HG03196 (cell line): Measurements from ENCODE around the gene DSN1.

ENCODE experiments used
- ATAC-seq: cut with Tn5 transposase; IDR thresholded peaks from one replicate; pipeline ENCODE4 v1.9.1; 2021; ENCODE audit not compliant: unreplicated experiment

DSN1 gene

GRCh38 chr20:36758276-36758675 is 15.3 kb downstream of the DSN1 start:
- ATAC-seq = no peak

DNA sequence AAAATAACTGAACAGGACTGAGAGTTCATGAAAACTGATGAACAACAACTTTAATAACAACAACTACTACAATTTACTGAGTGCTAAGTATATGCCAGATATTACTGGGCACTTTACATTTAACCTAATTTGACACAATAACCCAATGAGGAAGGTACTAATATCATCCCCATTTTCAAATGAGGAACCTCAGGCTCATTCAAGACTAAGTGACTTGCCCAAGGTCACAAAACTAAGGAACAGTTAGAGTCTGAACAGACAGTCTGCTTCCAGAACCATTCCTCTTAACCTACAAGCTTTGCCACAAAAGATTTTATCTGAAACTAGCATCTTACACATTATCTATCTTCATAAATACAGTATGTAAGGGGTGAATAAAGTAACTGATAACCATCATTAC is 17.1 kb downstream of the DSN1 start:
- no peak for ATAC-seq

DNA sequence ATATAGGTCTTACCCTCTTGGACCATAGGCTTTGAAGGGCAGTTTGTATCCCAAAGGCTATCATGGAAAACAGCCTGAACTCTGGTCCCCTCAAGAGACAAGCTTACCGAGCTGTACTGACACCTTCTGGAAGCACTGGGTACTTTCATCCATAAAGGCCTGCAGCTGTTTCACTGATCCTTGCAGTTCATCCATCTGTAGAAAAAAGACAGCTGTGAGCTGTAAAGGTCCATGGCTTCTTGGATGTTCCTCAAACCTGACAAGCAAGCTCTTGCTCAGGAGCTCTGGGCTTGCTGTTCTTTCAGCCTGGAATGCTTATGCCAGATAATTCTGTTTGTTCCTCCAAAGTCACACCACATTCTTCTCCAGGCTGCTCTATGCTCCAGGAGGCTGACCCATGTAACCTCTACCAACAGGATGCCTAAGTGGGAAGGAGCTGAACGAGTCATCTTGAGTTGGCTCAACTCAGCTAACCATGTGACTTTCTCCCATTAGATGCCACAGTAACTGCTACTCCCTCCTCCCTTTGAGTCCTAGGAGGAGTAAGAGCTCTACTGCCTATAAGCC is 18.8 kb downstream of the DSN1 start:
- ATAC-seq = no peak

DNA sequence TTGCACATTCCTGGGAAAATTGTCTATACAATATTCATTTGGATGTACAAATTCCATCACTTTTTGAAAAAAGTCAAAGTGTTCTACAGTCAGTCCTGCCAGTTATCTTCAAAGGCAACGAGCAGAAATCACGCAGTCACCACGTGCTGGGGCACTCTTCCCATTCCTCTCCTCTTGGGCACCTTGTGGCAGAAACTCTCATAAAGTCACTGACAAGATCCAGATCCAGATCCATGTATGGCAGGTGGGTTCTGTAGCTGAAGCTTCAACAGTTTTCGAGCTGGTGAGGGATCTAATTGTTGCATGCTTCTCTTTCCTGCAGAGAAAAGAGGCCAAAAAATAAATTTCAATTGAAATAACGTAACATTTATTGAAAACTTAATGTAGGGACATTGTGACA is 21.0 kb downstream of the DSN1 start:
- no peak for ATAC-seq

- ATAC-seq = peak; percentile 80
Measured at GRCh38 chr20:36745927-36746659, 27.5 kb downstream of the DSN1 start, which contains the start of gene NDRG3. Gene NDRG3, minus strand, starts transcription at chr20:36746090. Its CDS starts 24,355 bp downstream, at chr20:36721735.

- no peak for ATAC-seq
Measured at GRCh38 chr20:36745234-36745926, 28.2 kb downstream of the DSN1 start.

DNA sequence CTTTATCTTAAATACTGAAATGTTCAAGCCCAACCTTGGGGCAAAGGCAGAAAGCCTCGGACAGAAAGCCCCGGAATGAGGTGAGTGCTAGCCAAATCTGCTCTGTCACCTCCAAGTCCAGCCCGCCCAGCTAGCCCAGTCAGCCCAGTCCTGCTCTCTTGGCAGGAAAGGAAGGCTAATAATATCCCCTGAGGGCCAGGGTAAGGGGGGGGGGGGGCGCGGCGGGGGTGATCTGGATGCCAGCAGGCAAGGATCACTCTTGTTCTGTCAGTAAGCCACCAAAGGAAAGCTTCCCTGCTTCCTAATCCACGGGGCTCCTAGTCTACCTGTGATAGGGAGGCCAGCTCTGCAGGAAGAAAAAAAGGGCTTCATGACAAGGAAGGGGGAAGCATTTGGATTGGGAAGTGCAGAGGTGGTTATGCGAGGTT is 28.8 kb downstream of the DSN1 start:
- no peak for ATAC-seq

DNA sequence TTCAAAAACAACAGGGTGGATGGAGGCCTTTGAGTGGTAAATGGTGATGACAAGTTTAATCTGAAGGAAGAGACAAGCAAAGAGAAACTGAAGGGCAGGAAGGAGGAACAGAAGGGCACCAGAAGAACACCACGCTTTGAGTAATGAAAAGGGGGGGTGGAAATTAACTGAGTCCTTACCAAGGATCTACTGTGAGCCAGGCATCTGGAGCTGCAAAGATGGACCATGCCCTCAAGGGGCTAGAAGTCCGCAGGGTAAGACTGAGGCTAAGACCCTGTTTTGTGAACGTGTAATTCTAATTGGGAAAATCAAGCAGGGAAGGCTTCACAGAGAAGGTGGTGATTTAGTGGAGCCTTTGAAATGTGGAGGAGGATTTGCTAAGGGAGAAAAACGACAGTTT is 29.3 kb downstream of the DSN1 start:
- ATAC-seq = no peak

GRCh38 chr20:36742558-36742957 is 31.0 kb downstream of the DSN1 start:
- no peak for ATAC-seq

- ATAC-seq = no peak
Measured at GRCh38 chr20:36741072-36741471, 32.5 kb downstream of the DSN1 start.

- ATAC-seq = no peak
Measured at GRCh38 chr20:36737183-36737499, 36.4 kb downstream of the DSN1 start.

- no peak for ATAC-seq
Measured at GRCh38 chr20:36736451-36737182, 36.9 kb downstream of the DSN1 start.

- ATAC-seq = no peak
Measured at GRCh38 chr20:36732456-36732855, 41.1 kb downstream of the DSN1 start.

DNA sequence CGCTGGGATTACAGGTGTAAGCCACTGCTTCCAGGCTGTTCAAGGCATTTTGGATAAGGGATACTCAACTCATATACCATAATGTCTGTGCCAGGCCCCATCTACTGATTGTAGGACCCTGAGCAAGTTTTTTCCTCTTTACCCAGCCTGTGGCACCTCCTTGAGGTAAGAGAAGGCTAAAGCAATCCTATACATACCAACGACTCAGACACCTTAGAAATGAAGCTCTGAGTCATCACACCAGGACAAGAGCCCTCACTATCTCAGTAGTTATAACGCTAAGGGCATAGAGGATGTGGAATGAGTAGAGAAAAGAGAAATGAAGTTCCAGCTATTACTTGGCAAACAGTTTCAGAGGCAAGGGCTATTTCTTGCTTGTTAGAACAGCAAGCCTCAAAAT is 44.6 kb downstream of the DSN1 start:
- ATAC-seq = no peak

- ATAC-seq = no peak
Measured at GRCh38 chr20:36726168-36726567, 47.4 kb downstream of the DSN1 start.

GRCh38 chr20:36720510-36720909 is 53.1 kb downstream of the DSN1 start:
- ATAC-seq = no peak

GRCh38 chr20:36717657-36718056 is 55.9 kb downstream of the DSN1 start:
- ATAC-seq = no peak

DNA sequence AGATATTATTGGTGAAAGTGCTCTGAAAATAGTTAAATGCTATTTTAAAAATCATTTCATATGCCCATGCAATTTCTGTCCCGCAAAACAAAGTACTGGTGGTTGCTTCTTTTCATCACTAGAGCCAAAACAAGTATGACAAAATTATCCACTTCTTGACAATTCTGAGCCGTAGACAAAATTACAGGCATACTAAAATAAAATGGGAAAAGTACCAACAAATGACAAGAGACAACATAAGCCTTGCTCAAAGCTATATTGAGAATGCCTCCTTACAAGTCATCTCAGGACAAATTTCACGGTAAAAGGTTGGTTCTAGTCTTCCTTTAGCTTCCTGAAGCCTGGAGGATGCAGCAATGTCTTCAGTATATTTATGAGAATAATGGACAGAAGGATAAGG is 56.5 kb downstream of the DSN1 start:
- no peak for ATAC-seq

GRCh38 chr20:36712775-36713174 is 60.8 kb downstream of the DSN1 start:
- no peak for ATAC-seq

GRCh38 chr20:36709126-36709525 is 64.4 kb downstream of the DSN1 start:
- no peak for ATAC-seq

- ATAC-seq = no peak
Measured at GRCh38 chr20:36703530-36703929, 70.0 kb downstream of the DSN1 start.
